ENCODE results near the gene EIF1AD. TPM values are rescaled to one million over a fixed set of nuclear protein-coding genes. Genes with fewer than 3 reads are reported as not detected.
A peak's percentile ranks its signal among the peaks of the same experiment; 100 is the strongest.

EIF1AD gene
- total RNA-seq, 1 experiment from 2014 or later = 77.0 TPM

DNA sequence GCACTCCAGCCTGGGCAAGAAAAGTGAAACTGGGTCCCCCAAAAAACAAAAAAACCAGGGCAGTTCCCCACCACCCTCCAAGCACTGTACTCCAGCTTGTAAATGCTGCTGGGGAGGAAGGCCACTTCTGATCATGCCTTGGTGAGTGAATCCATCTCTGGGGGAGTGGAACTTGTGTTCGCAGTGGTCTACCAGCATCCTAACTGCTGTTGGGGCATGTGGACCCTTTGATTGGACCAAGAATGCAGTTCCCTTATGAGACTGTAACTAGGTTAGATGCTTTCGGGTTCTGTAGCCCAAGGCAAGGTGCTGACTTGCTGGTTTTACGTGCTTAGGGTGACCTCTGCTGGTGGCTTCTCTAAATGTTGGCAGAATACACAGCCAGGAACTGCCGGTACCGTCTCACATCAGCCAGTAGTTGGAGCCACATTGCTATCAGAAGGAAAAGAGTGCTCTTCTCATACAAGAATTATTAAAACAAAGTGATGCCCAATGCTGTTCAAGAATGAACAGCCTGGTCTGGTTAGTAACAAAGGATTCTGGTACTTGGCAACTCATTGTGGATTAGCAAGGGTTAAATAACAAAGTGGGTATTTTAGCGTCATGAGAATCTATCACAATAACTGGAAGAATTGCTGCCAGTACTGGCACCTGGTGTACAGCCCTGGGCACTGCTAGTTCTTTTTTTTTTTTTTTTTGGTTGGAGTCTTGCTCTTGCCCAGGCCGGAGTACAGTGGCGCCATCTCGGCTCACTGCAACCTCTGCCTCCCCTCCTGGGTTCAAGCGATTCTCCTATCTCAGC is 13.0 kb downstream of the EIF1AD start:
- TF ChIP-seq EZH2 (IDR thresholded peaks at IDR 0.05; ENCODE audit: low read length, unreplicated experiment) = no peak
- TF ChIP-seq CTCF (conservative IDR thresholded peaks at IDR 0.05; ENCODE audit: low read depth, low read length) = peak; percentile 99
- intact Hi-C loops (cut with micrococcal nuclease) = loop anchor here (1.0 to 10.0 kb wide), 4 partner anchors 56 to 274 kb away; partner anchors contain the start of genes FIBP and KAT5
- ChIA-PET POLR2A (ENCODE audit: unreplicated experiment) (no interaction called here), CTCF (interaction anchor here (0.7 kb wide), 1 partner anchor 104 kb away, joined by 9 read pairs; no protein-coding TSS in a partner anchor)
- H3K4me3 ChIP-seq (ENCODE audit: low read length) = no peak overlapping the region
- H2AFZ ChIP-seq (ENCODE audit: low read length) = no peak overlapping the region
- no TSS peak for BruUV-seq (replicated peaks)
- H4K20me1 ChIP-seq (ENCODE audit: low read length) = no peaks in the 10 kb centered on the region
- H3K27me3 ChIP-seq (ENCODE audit: low read length) = no peaks in the 10 kb centered on the region
- H3K36me3 ChIP-seq (ENCODE audit: low read depth, low read length) = peaks cover 6% of the 10 kb centered on the region
- peaks cover 9% of the 10 kb centered on the region for H3F3A ChIP-seq (ENCODE audit: low read length, unreplicated experiment)
- H3K4me1 ChIP-seq (ENCODE audit: insufficient read depth, low read length) = no peaks in the 10 kb centered on the region
- H3K27ac ChIP-seq (ENCODE audit: low read length) = no peak overlapping the region
- no peaks in the 10 kb centered on the region for H3K79me2 ChIP-seq (ENCODE audit: low read length)
- no peak overlapping the region for H3K4me2 ChIP-seq (ENCODE audit: low read length)
- ATAC-seq (peak; percentile 97), DNase-seq (peak; percentile 98)
- H3K9me3 ChIP-seq (ENCODE audit: low read length) = no peaks in the 10 kb centered on the region
- no peak overlapping the region for H3K9ac ChIP-seq (ENCODE audit: low read length)
- no peaks in the 10 kb centered on the region for H3K9me2 ChIP-seq (replicated peaks; ENCODE audit: low read length)

GRCh38 chr11:65987336-65987735 is 14.6 kb downstream of the EIF1AD start:
- H3F3A ChIP-seq (ENCODE audit: low read length, unreplicated experiment) = peaks cover 9% of the 10 kb centered on the region
- DNase-seq (no peak), ATAC-seq (no peak)
- no peaks in the 10 kb centered on the region for H3K4me1 ChIP-seq (ENCODE audit: insufficient read depth, low read length)
- peaks cover 3% of the 10 kb centered on the region; the same call in 1 of the 2 replicates for H3K36me3 ChIP-seq (ENCODE audit: low read depth, low read length)
- H3K4me2 ChIP-seq (ENCODE audit: low read length) = no peak overlapping the region
- H4K20me1 ChIP-seq (ENCODE audit: low read length) = no peaks in the 10 kb centered on the region
- H3K9me2 ChIP-seq (replicated peaks; ENCODE audit: low read length) = no peaks in the 10 kb centered on the region
- no peak overlapping the region for H3K27ac ChIP-seq (ENCODE audit: low read length)
- ChIA-PET POLR2A (ENCODE audit: unreplicated experiment) (no interaction called here), CTCF (no interaction called here)
- no TSS peak for BruUV-seq (replicated peaks)
- TF ChIP-seq EZH2 (IDR thresholded peaks at IDR 0.05; ENCODE audit: low read length, unreplicated experiment) (no peak), EZH2phosphoT487 (IDR thresholded peaks at IDR 0.05; ENCODE audit: borderline replicate concordance, low read length) (no peak), CTCF (conservative IDR thresholded peaks at IDR 0.05; ENCODE audit: low read depth, low read length) (no peak)
- H3K27me3 ChIP-seq (ENCODE audit: low read length) = no peaks in the 10 kb centered on the region
- no peak overlapping the region for H2AFZ ChIP-seq (ENCODE audit: low read length)
- no peaks in the 10 kb centered on the region for H3K79me2 ChIP-seq (ENCODE audit: low read length)
- intact Hi-C loops (cut with micrococcal nuclease) = loop anchor here (10.0 kb wide), 1 partner anchor 273 kb away; the partner anchor contains the start of gene KAT5
- H3K9me3 ChIP-seq (ENCODE audit: low read length) = no peaks in the 10 kb centered on the region
- H3K9ac ChIP-seq (ENCODE audit: low read length) = no peak overlapping the region
- H3K4me3 ChIP-seq (ENCODE audit: low read length) = no peak overlapping the region

DNA sequence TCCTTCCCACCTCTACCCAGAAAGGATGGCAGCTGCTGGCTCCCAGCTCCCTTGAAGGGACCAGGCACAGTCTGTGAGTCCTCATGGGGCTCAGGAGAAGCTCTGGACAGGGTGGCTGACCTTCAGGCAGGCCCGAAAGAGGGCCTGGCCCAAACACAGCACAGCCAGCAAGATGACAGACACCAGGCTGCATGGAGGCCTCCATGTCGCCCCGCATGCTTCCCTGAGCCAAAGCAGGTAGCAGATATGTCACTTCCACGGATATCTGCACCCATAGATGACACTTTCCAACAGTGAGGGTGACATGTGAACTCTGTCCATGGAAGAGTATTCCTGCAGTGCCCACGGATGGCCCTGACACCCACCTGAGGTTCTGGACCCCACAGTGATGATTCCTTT is 18.4 kb downstream of the EIF1AD start:
- no peak overlapping the region for H2AFZ ChIP-seq (ENCODE audit: low read length)
- H3K36me3 ChIP-seq (ENCODE audit: low read depth, low read length) = peaks cover 10% of the 10 kb centered on the region
- H3K4me1 ChIP-seq (ENCODE audit: insufficient read depth, low read length) = no peaks in the 10 kb centered on the region
- no peak overlapping the region for H3K4me3 ChIP-seq (ENCODE audit: low read length)
- H4K20me1 ChIP-seq (ENCODE audit: low read length) = no peaks in the 10 kb centered on the region
- H3K79me2 ChIP-seq (ENCODE audit: low read length) = no peaks in the 10 kb centered on the region
- ChIA-PET POLR2A (ENCODE audit: unreplicated experiment) (no interaction called here), CTCF (no interaction called here)
- H3K9ac ChIP-seq (ENCODE audit: low read length) = no peak overlapping the region
- TF ChIP-seq EZH2phosphoT487 (IDR thresholded peaks at IDR 0.05; ENCODE audit: borderline replicate concordance, low read length) (no peak), EZH2 (IDR thresholded peaks at IDR 0.05; ENCODE audit: low read length, unreplicated experiment) (no peak), CTCF (conservative IDR thresholded peaks at IDR 0.05; ENCODE audit: low read depth, low read length) (no peak)
- no peaks in the 10 kb centered on the region for H3K9me3 ChIP-seq (ENCODE audit: low read length)
- no TSS peak for BruUV-seq (replicated peaks)
- DNase-seq (no peak), ATAC-seq (no peak)
- H3K27me3 ChIP-seq (ENCODE audit: low read length) = no peaks in the 10 kb centered on the region
- intact Hi-C loops (cut with micrococcal nuclease) = loop anchor here (10.0 kb wide), 1 partner anchor 269 kb away; the partner anchor contains the start of gene KAT5
- no peak overlapping the region for H3K27ac ChIP-seq (ENCODE audit: low read length)
- peaks cover 5% of the 10 kb centered on the region for H3F3A ChIP-seq (ENCODE audit: low read length, unreplicated experiment)
- H3K4me2 ChIP-seq (ENCODE audit: low read length) = no peak overlapping the region
- no peaks in the 10 kb centered on the region for H3K9me2 ChIP-seq (replicated peaks; ENCODE audit: low read length)
